Spleen (tissue), 7 donors: Measurements from ENCODE around the gene RBM10.

Experiments
- POLR2A ChIP-seq, 3 donors: fragments of 450-650 bp; IDR thresholded peaks; one replicate each; pipeline ENCODE4 v1.5.1; 2017; ENCODE audit warnings: antibody characterized with exemption in 3 of 3, mild to moderate bottlenecking in 1 of 3
- POLR2AphosphoS5 ChIP-seq, 3 donors: sonication (generic); formaldehyde crosslinking; IDR thresholded peaks; one replicate each; pipeline ENCODE4 v1.5.1; 2017; ENCODE audit warnings: antibody characterized with exemption in 3 of 3
- TF ChIP-seq, protein P1 (sequence below), 11 experiments: fragments of 200-600 bp in 7 of 11; fragments of 450-650 bp in 4 of 11; sonication (generic) in 4 of 11; IDR thresholded peaks in 8 of 11; conservative IDR thresholded peaks in 3 of 11; 1 replicate in 7 of 11; 2 replicates in 4 of 11; pipeline versions ENCODE4 v1.4.0 to v1.8.0; 2016 to 2021; ENCODE audit warnings: antibody characterized with exemption in 11 of 11, inconsistent platforms in 4 of 11, mild to moderate bottlenecking in 1 of 11
- donor health status: DM: no; HTN: no; CAD: no; lungs with moderate emphysema.
- donor health status: DM: no; HTN: no; CAD: no.
- donor health status: DM: no; HTN: no; CAD: no.

DNA sequence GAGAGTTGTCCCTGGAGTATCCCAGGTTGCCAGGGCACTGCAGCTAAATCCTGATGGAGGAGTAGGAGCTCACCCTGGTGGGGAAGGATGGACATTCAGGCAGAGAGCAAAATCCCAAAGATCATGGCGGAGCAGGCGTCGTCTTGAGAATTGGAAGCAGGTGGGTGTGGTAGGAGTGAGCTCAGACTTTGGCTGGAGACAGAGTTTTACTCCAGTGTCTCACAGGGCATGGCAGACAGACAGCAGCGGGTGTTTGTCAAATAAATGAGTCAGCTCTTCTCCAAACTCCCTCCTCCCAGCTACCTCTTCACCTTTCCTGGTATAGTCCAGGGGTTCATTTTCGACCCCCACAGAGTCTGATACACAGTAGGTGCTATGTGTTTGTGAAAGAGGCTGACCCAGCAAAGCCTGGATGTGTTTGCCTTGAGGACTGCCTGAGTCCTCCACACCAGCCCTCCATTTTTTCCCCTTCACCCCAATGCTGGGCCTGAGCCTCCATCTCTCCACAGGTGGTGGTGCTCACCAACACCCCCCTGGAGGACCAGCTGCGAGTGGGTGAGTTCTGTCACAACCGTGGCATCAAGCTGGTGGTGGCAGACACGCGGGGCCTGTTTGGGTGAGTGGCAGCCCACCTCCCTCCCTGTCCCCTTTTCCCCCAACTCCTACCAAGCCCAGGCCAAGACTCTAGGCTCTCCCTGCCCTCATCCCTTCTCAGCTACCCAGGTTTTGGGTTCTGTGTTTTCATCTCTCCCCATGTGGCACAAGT is 55.5 kb downstream of the RBM10 start:
- TF ChIP-seq, protein P1, sequence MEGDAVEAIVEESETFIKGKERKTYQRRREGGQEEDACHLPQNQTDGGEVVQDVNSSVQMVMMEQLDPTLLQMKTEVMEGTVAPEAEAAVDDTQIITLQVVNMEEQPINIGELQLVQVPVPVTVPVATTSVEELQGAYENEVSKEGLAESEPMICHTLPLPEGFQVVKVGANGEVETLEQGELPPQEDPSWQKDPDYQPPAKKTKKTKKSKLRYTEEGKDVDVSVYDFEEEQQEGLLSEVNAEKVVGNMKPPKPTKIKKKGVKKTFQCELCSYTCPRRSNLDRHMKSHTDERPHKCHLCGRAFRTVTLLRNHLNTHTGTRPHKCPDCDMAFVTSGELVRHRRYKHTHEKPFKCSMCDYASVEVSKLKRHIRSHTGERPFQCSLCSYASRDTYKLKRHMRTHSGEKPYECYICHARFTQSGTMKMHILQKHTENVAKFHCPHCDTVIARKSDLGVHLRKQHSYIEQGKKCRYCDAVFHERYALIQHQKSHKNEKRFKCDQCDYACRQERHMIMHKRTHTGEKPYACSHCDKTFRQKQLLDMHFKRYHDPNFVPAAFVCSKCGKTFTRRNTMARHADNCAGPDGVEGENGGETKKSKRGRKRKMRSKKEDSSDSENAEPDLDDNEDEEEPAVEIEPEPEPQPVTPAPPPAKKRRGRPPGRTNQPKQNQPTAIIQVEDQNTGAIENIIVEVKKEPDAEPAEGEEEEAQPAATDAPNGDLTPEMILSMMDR (IDR thresholded peaks at IDR 0.05 in 8 of 11, conservative IDR thresholded peaks at IDR 0.05 in 3 of 11), result no peak
- TF ChIP-seq POLR2A (IDR thresholded peaks at IDR 0.05) (no peak), POLR2AphosphoS5 (IDR thresholded peaks at IDR 0.05) (peak in 1 of 3 donors; percentile 11)
